Astrocyte (in vitro differentiated cells and primary cell): ENCODE results near the gene NCOA3. TPM values are rescaled to one million over a fixed set of nuclear protein-coding genes. Genes with fewer than 3 reads are reported as not detected.

ENCODE experiments used
- total RNA-seq: library from RNA; stranded (reverse); gene quantifications from 2 replicates; pipeline ENCODE4 v1.2.1, GENCODE V29; 2021

NCOA3 gene
- total RNA-seq, 1 donor from 2014 or later, result 30.5 TPM

Other genes with a start within 250 kb of the NCOA3 start
- gene ZMYND8, start 145.2 kb upstream of the NCOA3 start, total RNA-seq, result 43.9 and 45.8 TPM in 2 replicates